SHP77 treated with DMSO at 0.1 percent for 48 hours (cell line): ENCODE results near the gene TUBGCP3.
"Not testable (repeated sequence)": the region's sequence is repeated elsewhere in the genome, so short reads cannot be mapped to it uniquely, and the experiment has no call there.

Experiments used
- DNase-seq: peaks from one replicate; lab custom pipeline; 2025; lab: John Stamatoyannopoulos, UW

TUBGCP3 gene

GRCh38 chr13:112587764-112588489, at the start of gene TUBGCP3:
Gene TUBGCP3 (minus strand): TSS chr13:112588153. CDS start chr13:112587980, 173 bp downstream.
- peak; percentile 84 for DNase-seq

GRCh38 chr13:112637017-112637801, 49.3 kb upstream of the TUBGCP3 start:
- DNase-seq = no peak

DNA sequence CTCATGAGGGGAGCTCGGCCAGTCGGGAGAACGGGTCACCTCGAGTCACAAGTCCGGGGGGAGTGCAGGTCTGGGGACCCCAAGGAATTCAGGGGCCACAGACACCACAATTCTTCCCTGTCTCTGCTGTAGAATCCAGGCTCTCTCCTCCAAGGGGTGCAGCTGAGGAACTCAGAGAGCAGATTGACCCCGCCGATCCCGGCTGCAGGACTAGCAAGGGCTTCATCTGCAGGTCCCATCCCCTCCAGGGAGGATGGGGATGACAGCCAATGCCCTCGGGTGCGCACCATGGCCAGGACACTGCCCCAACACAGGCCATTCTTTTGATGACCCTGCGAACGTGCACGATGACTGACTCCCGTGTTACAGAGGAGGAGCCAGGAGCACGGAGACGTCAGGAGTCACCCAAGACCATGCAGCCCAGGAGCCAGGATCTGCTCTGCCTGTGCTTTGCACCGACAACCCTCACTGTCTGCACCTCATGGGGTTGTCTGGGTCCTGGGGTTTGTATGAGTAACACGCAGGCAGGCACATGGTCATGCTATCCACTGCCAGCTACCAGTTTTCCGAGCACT, 48.5 kb upstream of the TUBGCP3 start:
- no peak for DNase-seq

GRCh38 chr13:112635323-112635722, 47.4 kb upstream of the TUBGCP3 start:
- DNase-seq = no peak

GRCh38 chr13:112634102-112634501, 46.1 kb upstream of the TUBGCP3 start:
- no peak for DNase-seq

- DNase-seq = not testable (repeated sequence)
These were observed 42.3 kb upstream of the TUBGCP3 start for GRCh38 chr13:112630226-112630625.

GRCh38 chr13:112629161-112629560, 41.2 kb upstream of the TUBGCP3 start:
- no peak for DNase-seq

DNA sequence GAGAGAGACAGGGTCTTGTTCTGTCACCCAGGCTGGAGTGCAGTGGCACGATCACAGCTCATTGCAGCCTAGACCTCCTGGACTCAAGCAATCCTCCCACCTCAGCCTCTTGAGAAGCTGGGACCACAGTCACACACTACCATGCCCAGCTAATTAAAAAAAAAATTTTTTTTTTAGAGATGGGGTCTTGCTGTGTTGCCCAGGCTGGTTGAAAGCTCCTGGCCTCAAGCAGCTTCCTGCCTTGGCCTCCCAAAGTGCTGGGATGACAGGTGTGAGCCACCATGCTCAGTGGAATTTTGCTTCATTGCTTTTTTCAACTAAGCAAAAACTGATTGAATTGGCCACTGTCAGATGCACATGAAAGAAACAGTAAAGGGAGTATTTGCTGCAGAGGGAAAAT, 39.7 kb upstream of the TUBGCP3 start:
- not testable (repeated sequence) for DNase-seq

DNA sequence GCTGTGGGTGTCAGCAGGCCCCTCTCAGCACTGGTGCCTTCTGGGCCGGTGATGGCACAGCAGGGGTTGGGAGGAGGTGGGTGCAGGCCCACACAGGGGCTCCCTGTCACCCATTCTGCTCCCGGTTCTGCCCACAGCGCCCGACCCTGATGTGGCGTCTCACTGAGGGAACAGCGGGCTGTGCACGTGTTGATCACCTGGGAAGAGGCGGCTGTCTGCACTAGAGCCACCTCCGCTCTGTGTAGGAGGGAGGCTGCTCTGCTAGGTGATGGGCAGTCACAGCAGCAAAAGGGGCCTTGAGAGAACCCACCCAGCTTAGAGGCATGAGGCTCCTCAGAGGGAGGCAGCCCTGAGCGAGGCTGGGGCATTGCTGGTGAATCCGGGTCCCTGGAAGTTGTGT, 39.2 kb upstream of the TUBGCP3 start:
- DNase-seq = no peak

DNA sequence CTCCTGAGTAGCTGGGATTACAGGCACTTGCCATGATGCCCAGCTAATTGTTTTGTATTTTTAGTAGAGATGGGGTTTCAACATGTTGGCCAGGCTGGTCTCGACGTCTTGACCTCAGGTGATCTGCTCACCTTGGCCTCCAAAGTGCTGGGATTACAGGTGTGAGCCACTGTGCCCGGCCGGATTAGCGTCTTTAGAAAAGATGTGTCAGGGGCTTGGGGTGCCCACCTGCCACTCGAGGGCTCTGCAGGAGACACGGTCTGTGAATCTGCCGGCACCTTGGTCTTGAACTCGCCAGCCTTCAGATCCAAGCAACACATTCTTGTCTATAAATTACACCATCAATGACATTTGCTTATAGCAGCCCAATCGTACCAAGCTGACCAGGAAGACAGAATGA, 38.8 kb upstream of the TUBGCP3 start:
- no peak for DNase-seq

- DNase-seq = no peak
These were observed 38.2 kb upstream of the TUBGCP3 start for GRCh38 chr13:112626124-112626523.

DNA sequence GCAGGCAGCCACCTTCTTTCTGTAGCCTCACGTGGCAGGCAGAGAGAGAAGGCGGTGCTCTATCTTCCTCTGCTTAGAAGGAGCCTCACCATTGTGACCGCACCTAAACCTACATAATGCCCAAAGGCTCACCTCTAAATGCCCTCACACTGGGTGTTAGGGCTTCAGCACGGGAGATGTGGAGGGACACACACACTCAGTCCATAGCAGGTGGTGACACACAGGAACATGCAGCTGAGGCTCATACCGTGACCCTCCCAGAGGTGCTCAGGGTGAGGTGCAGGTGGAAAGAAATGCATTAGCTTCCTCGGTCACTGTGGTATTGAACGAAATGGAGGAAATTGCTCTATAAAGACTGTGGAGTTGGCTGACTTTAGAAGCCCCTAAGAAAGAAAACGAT, 37.7 kb upstream of the TUBGCP3 start:
- DNase-seq = no peak

DNA sequence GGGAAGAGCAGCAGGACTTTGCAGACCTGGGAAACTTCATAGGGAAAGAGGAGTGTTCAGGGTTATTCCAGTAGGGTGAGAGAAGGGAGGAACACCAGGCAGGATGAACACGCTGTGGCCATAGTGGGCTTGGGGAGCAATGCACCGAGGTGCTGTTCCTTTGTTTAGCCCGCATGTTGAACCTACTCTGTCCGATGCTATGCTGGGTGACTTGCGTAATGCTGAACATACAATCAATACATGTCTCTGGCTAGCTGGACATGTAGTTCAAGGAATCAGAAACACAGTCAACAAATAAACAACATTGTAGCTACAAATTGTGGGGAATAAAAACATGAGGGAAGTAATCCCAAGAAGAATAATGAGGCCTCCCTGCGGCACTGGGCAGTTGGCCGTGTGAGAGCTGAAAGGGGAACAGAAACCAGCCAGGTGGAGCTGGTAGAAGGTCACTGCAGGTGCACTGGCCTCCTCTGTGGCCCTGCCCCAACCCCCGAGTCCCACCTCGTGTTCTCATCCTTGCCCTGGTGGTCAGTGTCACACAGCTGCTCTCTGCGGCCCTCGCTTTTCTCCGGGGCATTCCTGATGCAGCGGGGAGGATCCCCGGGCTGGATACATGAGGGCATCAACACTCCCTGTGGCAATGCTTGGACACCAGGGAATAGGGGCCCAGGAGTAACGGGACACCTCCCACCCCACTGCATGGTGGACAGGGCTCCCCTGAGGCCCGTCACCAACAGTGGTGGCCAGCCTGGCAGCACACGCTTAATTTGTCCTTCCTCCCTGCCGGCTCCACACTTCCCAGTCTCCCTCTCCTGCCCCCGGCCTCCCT, 36.9 kb upstream of the TUBGCP3 start:
- no peak for DNase-seq

GRCh38 chr13:112624040-112624439, 36.1 kb upstream of the TUBGCP3 start:
- no peak for DNase-seq

- DNase-seq = no peak
These were observed 35.2 kb upstream of the TUBGCP3 start for GRCh38 chr13:112623051-112623711.

- no peak for DNase-seq
These were observed 34.4 kb upstream of the TUBGCP3 start for GRCh38 chr13:112622375-112622774.

DNA sequence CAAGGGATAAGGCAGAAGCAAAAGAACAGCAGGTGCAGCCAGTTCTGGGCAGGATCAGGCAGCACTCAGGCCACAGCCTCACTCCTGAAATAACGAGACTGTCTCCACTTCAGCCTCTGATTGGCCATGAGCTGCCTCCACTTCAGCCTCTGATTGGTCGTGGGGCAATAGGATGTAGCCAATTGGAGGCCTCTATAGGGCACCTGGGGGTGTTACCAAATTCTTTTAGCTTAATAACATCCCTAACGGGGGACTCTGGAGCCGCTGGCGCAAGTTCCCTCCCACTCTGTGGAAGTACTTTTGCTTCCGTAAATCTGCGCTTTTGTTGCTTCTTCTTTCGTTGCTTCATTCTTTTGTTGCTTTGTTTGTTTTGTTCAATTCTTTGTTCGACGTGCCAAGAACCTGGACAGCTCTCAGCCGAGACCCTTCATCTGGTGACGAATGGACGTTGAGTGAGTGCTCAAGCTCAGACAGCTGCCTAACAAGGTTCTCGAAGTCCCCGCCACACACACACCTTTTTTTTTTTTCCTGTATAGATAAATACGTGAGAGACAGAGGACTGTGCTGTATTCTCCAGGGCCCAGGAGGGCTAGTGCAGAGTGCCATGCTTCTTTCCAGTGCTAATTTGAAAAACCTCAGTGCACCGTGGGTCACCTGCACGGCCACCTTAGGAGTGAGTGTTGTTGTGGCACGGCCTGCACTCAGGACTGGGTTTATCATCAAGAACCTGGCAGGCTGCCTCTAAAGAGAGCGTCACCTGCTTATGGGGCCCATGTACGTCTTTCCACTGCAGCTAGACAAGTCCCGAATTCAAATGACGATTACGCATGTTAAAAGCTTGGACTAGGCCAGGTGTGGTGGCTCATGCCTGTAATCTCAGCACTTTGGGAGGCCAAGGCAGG, 32.0 kb upstream of the TUBGCP3 start:
- DNase-seq = peak; percentile 100

- DNase-seq = peak; percentile 70
These were observed 30.5 kb upstream of the TUBGCP3 start for GRCh38 chr13:112618501-112618900.

DNA sequence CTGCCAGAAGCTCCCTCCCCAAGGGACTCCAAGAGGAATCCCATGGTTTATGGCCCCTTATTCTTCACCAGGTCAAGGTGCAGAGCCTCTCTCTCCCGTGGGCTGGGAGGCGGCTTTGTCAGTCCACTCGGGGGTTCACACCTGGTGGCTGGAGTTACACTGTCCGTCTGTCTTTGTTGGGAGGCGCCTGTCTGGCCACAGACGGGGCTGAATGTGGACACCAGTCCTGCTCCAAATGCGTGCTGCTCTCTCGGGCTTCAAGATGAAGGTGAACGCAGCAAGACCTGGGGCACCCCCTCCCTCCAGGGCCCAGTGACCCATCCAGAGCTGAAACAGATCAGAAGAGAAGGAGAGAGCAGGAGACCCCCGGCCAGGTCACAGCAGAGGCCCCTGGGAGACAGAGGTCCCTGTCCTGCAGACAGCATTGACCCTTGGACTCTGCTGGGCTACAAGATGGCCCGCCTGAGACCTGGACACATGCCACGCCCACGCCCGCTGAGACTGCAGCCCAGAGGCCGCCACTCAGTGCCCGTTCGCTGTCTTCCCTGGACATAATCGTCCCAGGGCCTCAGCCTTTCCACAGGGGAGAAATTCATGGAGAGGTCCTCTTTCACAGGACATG, 29.9 kb upstream of the TUBGCP3 start:
- DNase-seq = no peak
